T-cell (primary cell): Measurements from ENCODE around the gene AHNAK2. TPM values are rescaled to one million over a fixed set of nuclear protein-coding genes. Genes with fewer than 3 reads are reported as not detected.
"Not testable (repeated sequence)": the region's sequence is repeated elsewhere in the genome, so short reads cannot be mapped to it uniquely, and the experiment has no call there.

Source experiments
- ATAC-seq, 4 experiments: fragments of 200-7000 bp in 3 of 4; fragments of 150-1000 bp in 1 of 4; cut with Tn5 transposase; replicated peaks in 1 of 4; 1 replicate in 3 of 4; 2 replicates in 1 of 4; pipeline ENCODE4 v1.10.0; 2021; ENCODE audit warnings: moderate library complexity in 3 of 4, mild to moderate bottlenecking in 2 of 4, moderate number of reproducible peaks in 1 of 4
- CTCF ChIA-PET, 2 donors: fragments of 300-600 bp; sonication (Branson Sonifier 250); formaldehyde crosslinking; loops; one replicate each; lab custom pipeline; 2022; ENCODE audit warnings: antibody characterized with exemption in 2 of 2; lab: Charles Lee
- POLR2A ChIA-PET, 2 donors: fragments of 300-600 bp; sonication (Branson Sonifier 250); formaldehyde crosslinking; loops; one replicate each; lab custom pipeline; 2022; ENCODE audit warnings: antibody characterized with exemption in 2 of 2; lab: Charles Lee
- DNase-seq, 35 experiments: peaks; one replicate each; pipeline versions ENCODE4 v3.0.0 to v3.0.0-alpha.2; 2013 to 2023
- H3K27ac ChIP-seq: one replicate; pipeline ENCODE4 v1.5.1; 2013; ENCODE audit warnings: low read length
- H3K27me3 ChIP-seq, 2 experiments: replicated peaks in 1 of 2; 1 replicate in 1 of 2; 2 replicates in 1 of 2; pipeline versions ENCODE4 v1.6.1 to v1.7.0; 2013; ENCODE audit warnings: low read length in 1 of 2, mixed read lengths in 1 of 2; ENCODE audit not compliant: control insufficient read depth in 2 of 2, insufficient read depth in 2 of 2; ENCODE audit errors: extremely low read depth in 1 of 2
- H3K36me3 ChIP-seq, 2 donors: 1 replicate in 1 of 2; 2 replicates in 1 of 2; pipeline versions ENCODE4 v1.6.1 to v1.7.0; 2013; ENCODE audit warnings: low read length in 1 of 2; ENCODE audit not compliant: control insufficient read depth in 2 of 2, insufficient read depth in 1 of 2; ENCODE audit errors: extremely low read depth in 1 of 2
- H3K4me1 ChIP-seq, 2 experiments: 1 replicate in 1 of 2; 2 replicates in 1 of 2; pipeline versions ENCODE4 v1.6.1 to v1.7.0; 2013; ENCODE audit warnings: low read length in 2 of 2, mixed read lengths in 1 of 2; ENCODE audit not compliant: insufficient read depth in 2 of 2, control insufficient read depth in 1 of 2; ENCODE audit errors: extremely low read depth in 1 of 2
- H3K4me3 ChIP-seq, 2 donors: 1 replicate in 1 of 2; 2 replicates in 1 of 2; pipeline versions ENCODE4 v1.5.1 to v1.7.0; 2013; ENCODE audit warnings: mild to moderate bottlenecking in 2 of 2, low read length in 1 of 2, moderate library complexity in 1 of 2; ENCODE audit not compliant: control insufficient read depth in 1 of 2; ENCODE audit errors: extremely low read depth in 1 of 2
- H3K9me3 ChIP-seq: 2 replicates; pipeline ENCODE4 v1.7.0; 2013
- H3K27ac Mint-ChIP-seq, 2 donors: one replicate each; pipeline ENCODE4 v1.8.0; 2020 to 2021; ENCODE audit warnings: mild to moderate bottlenecking in 2 of 2, mixed read lengths in 2 of 2
- H3K27me3 Mint-ChIP-seq, 2 donors: one replicate each; pipeline ENCODE4 v1.8.0; 2021 to 2022; ENCODE audit warnings: mixed read lengths in 2 of 2
- H3K36me3 Mint-ChIP-seq: one replicate; pipeline ENCODE4 v1.8.0; 2021; ENCODE audit warnings: mixed read lengths
- H3K4me1 Mint-ChIP-seq, 3 donors: one replicate each; pipeline ENCODE4 v1.8.0; 2020 to 2022; ENCODE audit warnings: mixed read lengths in 3 of 3, mild to moderate bottlenecking in 1 of 3
- H3K4me3 Mint-ChIP-seq, 3 donors: one replicate each; pipeline ENCODE4 v1.8.0; 2020 to 2022; ENCODE audit warnings: mild to moderate bottlenecking in 3 of 3, mixed read lengths in 3 of 3, moderate library complexity in 3 of 3
- H3K9me3 Mint-ChIP-seq, 3 donors: one replicate each; pipeline ENCODE4 v1.8.0; 2020 to 2022; ENCODE audit warnings: mixed read lengths in 3 of 3
- WGBS: methylation state at CpG from one replicate; pipeline ENCODE4 v1.1.5; 2013; ENCODE audit warnings: missing lambda C conversion rate; ENCODE audit not compliant: insufficient coverage; 5-methylcytosine and 5-hydroxymethylcytosine counted together
- total RNA-seq, 35 experiments: library from RNA in 6 of 35; stranded (reverse) in 6 of 35; fragments of 120-200 nt in 1 of 35; gene quantifications; one replicate each; pipeline versions ENCODE4 v1.2.1 to v1.2.4 and lab custom pipeline; 2013 to 2026

The AHNAK2 gene
- under 1 TPM in 3 of 5 donors, not detected in 2; 0.20 to 0.38 (median 0.22) TPM for total RNA-seq
- 0.07 TPM for total RNA-seq (2013)
- 0 to 0.75 (median 0.11) reads per million in 29 experiments for total RNA-seq (lab: John Stamatoyannopoulos, UW)

DNA sequence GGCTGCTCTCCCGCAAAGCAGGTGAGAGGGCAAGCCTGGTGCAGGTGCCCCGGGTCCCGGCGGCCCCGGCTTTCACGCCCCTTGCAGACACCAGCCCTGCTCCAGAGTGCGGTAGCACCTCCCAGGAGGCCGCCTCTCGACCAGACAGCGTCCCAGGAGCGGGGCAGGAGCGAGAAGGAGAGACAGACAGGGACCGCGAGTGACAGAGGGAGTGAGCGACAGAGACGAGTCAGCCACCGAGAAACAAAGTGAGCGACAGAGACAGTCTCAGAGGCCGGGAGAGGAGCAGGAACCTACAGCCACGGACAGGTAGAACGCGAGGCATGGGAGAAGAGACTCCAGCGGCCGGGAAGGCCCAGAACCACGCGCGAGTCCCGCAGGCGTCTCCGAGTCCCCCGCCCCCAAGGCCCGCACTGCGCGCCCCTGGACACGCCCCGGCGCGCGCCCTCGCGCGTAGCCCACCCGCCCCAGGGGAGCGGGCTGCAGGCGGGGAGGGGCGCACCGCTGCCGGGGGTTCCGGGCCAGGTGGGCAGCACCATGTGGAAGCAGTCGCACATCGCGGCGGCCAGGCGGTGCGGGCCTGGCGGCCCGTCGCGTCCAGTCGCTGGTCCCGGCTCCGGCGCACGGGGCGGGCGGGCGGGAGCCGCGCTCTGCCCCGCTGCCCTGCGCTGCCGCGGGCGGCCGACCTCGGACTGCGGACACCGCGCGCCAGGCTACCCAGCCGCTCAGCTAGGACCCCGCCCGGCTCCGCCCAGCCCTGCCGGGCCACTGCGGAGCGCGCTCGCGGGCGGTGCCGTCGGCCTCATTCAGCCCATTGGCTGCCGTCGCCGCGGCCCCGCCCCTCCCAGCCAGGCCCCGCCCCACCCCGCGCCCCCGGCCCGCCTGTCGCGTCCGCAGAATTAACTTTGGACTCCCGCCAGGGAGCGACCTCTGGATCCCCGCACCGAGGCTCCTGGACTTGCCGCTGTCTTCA is at the start of gene AHNAK2:
Gene AHNAK2, minus strand, starts transcription at position 694 of the 973 bp plus-strand sequence. Its CDS starts 137 bp downstream, at position 557.
- H3K9me3 ChIP-seq, result no peaks in the 10 kb centered on the region
- H3K27ac ChIP-seq, result no peak within 1 kb of the TSS
- WGBS, result 4% methylated on average over 106 of the region's 111 CpGs
- H3K4me1 Mint-ChIP-seq, result peaks cover 10 to 16% (median 13%) of the 10 kb centered on the region in 3 donors
- peak in 16 of 35 experiments; percentile 11 to 65 (median 34) for DNase-seq
- ATAC-seq, result peak; percentile 68 to 83 (median 72)
- peak within 1 kb of the TSS; percentile 72 to 78 (median 75) for H3K4me3 Mint-ChIP-seq
- peaks cover 0 to 55% of the 10 kb centered on the region in 2 experiments for H3K27me3 ChIP-seq
- no peaks in the 10 kb centered on the region for H3K9me3 Mint-ChIP-seq
- H3K27ac Mint-ChIP-seq, result peak within 1 kb of the TSS in 1 of 2 donors; percentile 15
- peaks cover 0 to 30% of the 10 kb centered on the region in 2 experiments for H3K4me1 ChIP-seq
- H3K4me3 ChIP-seq, result peak within 1 kb of the TSS in 1 of 2 donors; percentile 68
- peaks cover 14 to 20% of the 10 kb centered on the region in 2 donors for H3K27me3 Mint-ChIP-seq
- H3K36me3 ChIP-seq, result no peaks in the 10 kb centered on the region
- POLR2A ChIA-PET, result no interaction called here
- H3K36me3 Mint-ChIP-seq, result no peaks in the 10 kb centered on the region
- CTCF ChIA-PET, result interaction anchor here in 1 of 2 donors (0.6 kb wide), 1 partner anchor 60 kb away, joined by 3 read pairs; no protein-coding TSS in a partner anchor

- DNase-seq, H3K36me3 Mint-ChIP-seq, H3K4me3 ChIP-seq, H3K27me3 Mint-ChIP-seq, H3K9me3 Mint-ChIP-seq, ATAC-seq, H3K9me3 ChIP-seq, H3K4me3 Mint-ChIP-seq, H3K36me3 ChIP-seq, H3K27me3 ChIP-seq, H3K27ac Mint-ChIP-seq, POLR2A ChIA-PET, H3K27ac ChIP-seq: not testable (repeated sequence)
- peaks cover 0 to 22% of the 10 kb centered on the region in 2 experiments for H3K4me1 ChIP-seq
- WGBS, result no CpG with 5 or more reads among the region's 4 CpGs
- peaks cover 10 to 45% (median 30%) of the 10 kb centered on the region in 3 donors for H3K4me1 Mint-ChIP-seq
- CTCF ChIA-PET, result interaction anchor here in 1 of 2 donors (1.6 kb wide), 1 partner anchor 16 kb away, joined by 3 read pairs; no protein-coding TSS in a partner anchor
Observed at GRCh38 chr14:105027718-105028117, 49.5 kb upstream of the AHNAK2 start.

GRCh38 chr14:105026802-105027563 is 48.8 kb upstream of the AHNAK2 start:
- no peaks in the 10 kb centered on the region for H3K27me3 ChIP-seq
- no peak overlapping the region for H3K4me3 ChIP-seq
- ChIA-PET POLR2A (no interaction called here), CTCF (no interaction called here)
- H3K27ac ChIP-seq, result no peak overlapping the region
- H3K36me3 ChIP-seq, result no peaks in the 10 kb centered on the region
- no CpG with 5 or more reads among the region's 1 CpG for WGBS
- H3K9me3 ChIP-seq, result no peaks in the 10 kb centered on the region
- peaks cover 0 to 24% of the 10 kb centered on the region in 2 experiments for H3K4me1 ChIP-seq
- Mint-ChIP-seq H3K4me1 (peaks cover 9 to 47% (median 32%) of the 10 kb centered on the region in 3 donors), H3K27me3 (no peaks in the 10 kb centered on the region), H3K9me3 (no peaks in the 10 kb centered on the region), H3K36me3 (no peaks in the 10 kb centered on the region), H3K27ac (peak overlapping the region in 1 of 2 donors; percentile 81), H3K4me3 (no peak overlapping the region)
- DNase-seq (no peak), ATAC-seq (no peak)

DNA sequence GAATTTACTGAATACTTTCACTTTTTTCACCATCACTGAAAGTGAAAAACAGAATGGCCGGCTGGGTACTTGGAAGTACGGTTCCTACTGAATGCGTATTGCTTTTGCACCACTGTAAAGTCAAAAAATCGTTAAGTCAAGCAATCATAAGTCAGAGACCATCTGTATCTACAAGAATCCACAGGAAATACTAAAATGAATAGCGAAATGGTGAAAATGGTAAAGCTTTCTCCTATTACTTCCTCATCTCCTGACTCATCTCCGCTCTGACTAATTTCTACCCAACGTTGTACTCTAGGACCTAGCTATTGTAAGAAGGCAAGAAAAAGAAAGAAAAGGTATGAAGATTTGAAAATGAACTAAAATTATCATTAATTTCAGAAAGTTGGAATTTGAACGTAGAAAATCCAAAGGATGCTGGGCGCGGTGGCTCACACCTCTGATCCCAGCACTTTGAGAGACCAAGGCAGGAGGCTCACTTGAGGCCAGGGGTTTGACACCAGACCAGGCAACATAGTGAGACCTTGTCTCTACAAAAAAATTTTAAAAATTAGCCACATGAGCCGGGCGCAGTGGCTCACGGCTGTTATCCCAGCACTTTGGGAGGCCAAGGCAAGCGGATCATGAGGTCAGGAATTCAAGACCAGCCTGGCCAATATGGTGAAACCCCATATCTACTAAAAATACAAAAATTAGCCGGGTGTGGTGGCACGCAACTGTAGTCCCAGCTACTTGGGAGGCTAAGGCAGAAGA is 48.0 kb upstream of the AHNAK2 start:
- H3K4me1 ChIP-seq, result peaks cover 5 to 31% of the 10 kb centered on the region in 2 experiments
- H3K9me3 ChIP-seq, result no peaks in the 10 kb centered on the region
- no peaks in the 10 kb centered on the region for H3K27me3 ChIP-seq
- no peak overlapping the region for H3K4me3 ChIP-seq
- peak overlapping the region; percentile 30 for H3K27ac ChIP-seq
- ATAC-seq (no peak), DNase-seq (no peak)
- H3K36me3 ChIP-seq, result no peaks in the 10 kb centered on the region
- H3K27me3 Mint-ChIP-seq, result no peaks in the 10 kb centered on the region
- no peaks in the 10 kb centered on the region for H3K9me3 Mint-ChIP-seq
- WGBS, result 87% methylated on average over 6 of the region's 16 CpGs
- ChIA-PET CTCF (interaction anchor here in 1 of 2 donors (1.4 kb wide), 1 partner anchor 60 kb away, joined by 3 read pairs; no protein-coding TSS in a partner anchor), POLR2A (no interaction called here)
- H3K4me3 Mint-ChIP-seq, result peak overlapping the region in 1 of 3 donors; percentile 51
- peaks cover 16 to 54% (median 39%) of the 10 kb centered on the region in 3 donors for H3K4me1 Mint-ChIP-seq
- no peaks in the 10 kb centered on the region for H3K36me3 Mint-ChIP-seq
- peak overlapping the region; percentile 67 to 81 for H3K27ac Mint-ChIP-seq

- Histone ChIP-seq H3K27me3 (no peaks in the 10 kb centered on the region), H3K27ac (peak overlapping the region; percentile 30), H3K4me3 (no peak overlapping the region), H3K9me3 (no peaks in the 10 kb centered on the region), H3K4me1 (peaks cover 5 to 31% of the 10 kb centered on the region in 2 experiments), H3K36me3 (no peaks in the 10 kb centered on the region)
- Mint-ChIP-seq H3K4me1 (peaks cover 16 to 49% (median 39%) of the 10 kb centered on the region in 3 donors), H3K27me3 (no peaks in the 10 kb centered on the region), H3K27ac (peak overlapping the region; percentile 85 to 90), H3K4me3 (no peak overlapping the region), H3K36me3 (no peaks in the 10 kb centered on the region), H3K9me3 (no peaks in the 10 kb centered on the region)
- DNase-seq (no peak), ATAC-seq (no peak)
- CTCF ChIA-PET, result interaction anchor here in 1 of 2 donors (1.4 kb wide), 1 partner anchor 61 kb away, joined by 3 read pairs; no protein-coding TSS in a partner anchor
- WGBS, result 94% methylated on average over 5 of the region's 6 CpGs
- POLR2A ChIA-PET, result no interaction called here
Observed at GRCh38 chr14:105025429-105025828, 47.3 kb upstream of the AHNAK2 start.
